ENCODE results near the gene RGCC. TPM values are rescaled to one million over a fixed set of nuclear protein-coding genes. Genes with fewer than 3 reads are reported as not detected.
A peak's percentile ranks its signal among the peaks of the same experiment; 100 is the strongest.

The RGCC gene
- total and polyA plus RNA-seq, 2 of the 4 experiments (the other 2 are of a cell fraction): 7.5 to 7.6 TPM

GRCh38 chr13:41411060-41411459, 46.3 kb upstream of the RGCC start:
- Histone ChIP-seq H2BK5ac (ENCODE audit: low read depth, low read length, poor library complexity, severe bottlenecking) (no peak overlapping the region), H2AFZ (replicated peaks; ENCODE audit: low read length, poor library complexity) (no peak overlapping the region), H3K18ac (ENCODE audit: low read depth, low read length) (no peak overlapping the region), H3K9me3 (ENCODE audit: control insufficient read depth, insufficient read depth, low read length) (no peaks in the 10 kb centered on the region), H3K14ac (replicated peaks; ENCODE audit: low read depth, low read length) (no peak overlapping the region), H3K9ac (ENCODE audit: low read depth, low read length) (no peak overlapping the region), H3K27me3 (ENCODE audit: control insufficient read depth, insufficient read depth, low read length) (no peaks in the 10 kb centered on the region), H3K9me1 (ENCODE audit: insufficient read depth, low read length) (no peaks in the 10 kb centered on the region), H2AK9ac (replicated peaks; ENCODE audit: low read depth, low read length, poor library complexity) (no peak overlapping the region), H4K5ac (ENCODE audit: low read depth, low read length) (no peak overlapping the region), H3K4me2 (ENCODE audit: low read depth, low read length) (no peak overlapping the region), H3K36me3 (ENCODE audit: control insufficient read depth, insufficient read depth, low read length) (no peaks in the 10 kb centered on the region), H3K27ac (ENCODE audit: insufficient read depth, low read length) (no peak overlapping the region), H3K23ac (ENCODE audit: low read depth, low read length) (no peak overlapping the region), H2BK15ac (ENCODE audit: low read depth, low read length) (0 out of 3 replicates have a peak overlapping the region, but pooled peaks have one; percentile 9), H2BK120ac (ENCODE audit: low read depth, low read length) (no peak overlapping the region), H3K4me1 (ENCODE audit: control insufficient read depth, insufficient read depth, low read length) (no peaks in the 10 kb centered on the region), H4K8ac (ENCODE audit: low read depth in 2 of 2, low read length in 2 of 2) (no peak overlapping the region), H2AK5ac (ENCODE audit: low read depth, low read length) (no peak overlapping the region), H3K79me1 (ENCODE audit: low read depth in 1 of 2, low read length in 2 of 2) (no peaks in the 10 kb centered on the region), H4K91ac (ENCODE audit: insufficient read depth, low read depth, low read length) (no peak overlapping the region), H2BK20ac (ENCODE audit: low read depth, low read length) (no peak overlapping the region), H4K20me1 (ENCODE audit: insufficient read depth, low read length) (no peaks in the 10 kb centered on the region), H3K4ac (ENCODE audit: low read depth, low read length) (no peak overlapping the region), H3K56ac (ENCODE audit: extremely low read depth, insufficient read depth, low read length) (no peak overlapping the region), H3K4me3 (ENCODE audit: insufficient read depth, low read depth, low read length) (no peak overlapping the region)
- POLR2A ChIA-PET (ENCODE audit: unreplicated experiment): no interaction called here
- 92% methylated on average over 2 of the region's 5 CpGs; no CpG with 5 or more reads in 1 of the 2 experiments for WGBS, 2 experiments (ENCODE audit: extremely low coverage in 2 of 2, insufficient read length in 1 of 2)
- TF ChIP-seq MAZ (IDR thresholded peaks at IDR 0.05; ENCODE audit: borderline replicate concordance, low read depth, low read length): no peak
- no peak for TF ChIP-seq SMC3 (IDR thresholded peaks at IDR 0.05; ENCODE audit: low read depth, low read length)
- TF ChIP-seq RCOR1 (IDR thresholded peaks at IDR 0.05; ENCODE audit: insufficient replicate concordance, low read length): no peak
- TF ChIP-seq MXI1 (IDR thresholded peaks at IDR 0.05; ENCODE audit: borderline replicate concordance, low read depth, low read length): no peak
- TF ChIP-seq FOS (IDR thresholded peaks at IDR 0.05; ENCODE audit: low read depth, low read length): no peak
- no peak for TF ChIP-seq RFX5 (IDR thresholded peaks at IDR 0.05; ENCODE audit: low read depth, low read length)
- TF ChIP-seq MAFK (IDR thresholded peaks at IDR 0.05; ENCODE audit: low read depth, low read length): no peak
- no peak for TF ChIP-seq NFE2L2 (IDR thresholded peaks at IDR 0.05; ENCODE audit: low read depth, low read length)
- TF ChIP-seq CHD1 (IDR thresholded peaks at IDR 0.05; ENCODE audit: low read depth, low read length): no peak
- TF ChIP-seq POLR2A (IDR thresholded peaks at IDR 0.05; ENCODE audit: low read depth, low read length): no peak
- no peak for TF ChIP-seq ELK1 (IDR thresholded peaks at IDR 0.05; ENCODE audit: borderline replicate concordance, low read depth, low read length)
- no peak for TF ChIP-seq CEBPB (IDR thresholded peaks at IDR 0.05; ENCODE audit: low read depth, low read length)
- no peak for TF ChIP-seq BHLHE40 (IDR thresholded peaks at IDR 0.05; ENCODE audit: low read depth, low read length)
- no peak for TF ChIP-seq CTCF (conservative IDR thresholded peaks at IDR 0.05; ENCODE audit: low read depth, low read length)
- TF ChIP-seq USF2 (IDR thresholded peaks at IDR 0.05; ENCODE audit: low read depth, low read length): no peak
- intact Hi-C loops (cut with micrococcal nuclease) (loop anchor here (1.0 to 5.0 kb wide), 3 partner anchors 241 to 700 kb away; no protein-coding TSS in a partner anchor), in situ Hi-C loops (cut with MboI; ENCODE audit: low sequenced_read_pairs) (no loop called here), dilution Hi-C loops (cut with HindIII; ENCODE audit: low sequenced_read_pairs, unreplicated experiment) (no loop called here)
- no peak for DNase-seq
- CTCF ChIA-PET: interaction anchor here (0.6 to 1.9 kb wide), 5 partner anchors 95 to 698 kb away, joined by 3 to 12 read pairs (median 4); no protein-coding TSS in a partner anchor
- no peak for ATAC-seq (ENCODE audit: low read depth)
- BruUV-seq (replicated peaks): no TSS peak
